HL-60 (cell line): ENCODE results near the gene SLC38A1.

Experiments used
- CTCF ChIP-seq: IDR thresholded peaks from one replicate; pipeline ENCODE4 v1.5.1; 2011; ENCODE audit warnings: low read length, control low read depth, inconsistent platforms; ENCODE audit not compliant: insufficient read depth
- POLR2AphosphoS5 ChIP-seq: IDR thresholded peaks from 2 replicates; pipeline ENCODE4 v1.6.1; 2012; ENCODE audit warnings: low read depth
- SPI1 ChIP-seq: IDR thresholded peaks from 2 replicates; pipeline ENCODE4 v1.6.1; 2012; ENCODE audit warnings: low read depth, mild to moderate bottlenecking, borderline replicate concordance

DNA sequence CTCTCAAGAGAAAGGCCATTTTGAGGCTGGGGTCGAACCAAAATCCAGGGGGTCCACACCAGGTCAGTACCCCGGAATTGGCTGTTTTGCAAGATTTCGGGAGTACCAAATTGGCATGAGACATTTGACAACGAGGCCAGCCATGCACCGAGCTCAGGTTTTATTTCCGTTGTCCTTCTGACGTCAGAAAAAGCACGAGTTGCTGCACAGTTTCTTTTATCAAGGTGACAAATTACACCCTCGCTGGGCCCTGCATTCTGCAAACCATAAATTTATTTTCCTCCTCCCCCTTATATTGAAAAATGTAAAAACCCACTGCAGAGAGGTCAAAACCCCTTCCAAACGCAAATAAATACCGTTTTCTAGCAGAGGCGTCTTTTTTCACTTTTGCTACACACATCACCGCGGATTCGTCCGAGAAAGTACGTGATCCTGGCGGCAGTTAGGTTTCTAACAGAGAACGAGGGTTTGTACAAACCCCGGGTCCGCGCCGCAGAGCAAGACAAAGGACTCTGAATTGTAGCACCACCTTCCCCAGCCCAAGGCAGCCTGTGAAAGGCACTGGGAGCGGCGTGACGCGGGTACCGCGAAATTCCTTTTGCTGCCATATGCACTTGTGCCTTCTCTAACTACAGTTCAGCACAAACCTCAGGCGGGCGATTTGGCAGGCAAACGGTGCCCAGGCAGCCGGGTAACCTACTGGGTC is 1.8 kb downstream of the SLC38A1 start:
- no peak for TF ChIP-seq CTCF
- no peak for TF ChIP-seq SPI1
- no peak for TF ChIP-seq POLR2AphosphoS5
